Activated naive CD4-positive, alpha-beta T cell treated with anti-CD3 and anti-CD28 coated beads, Interleukin-2, amount 50 U/mL, for 24 hours (primary cell): ENCODE data around the gene TM9SF4.

Experiments used
- H3K27ac Mint-ChIP-seq: one replicate; pipeline ENCODE4 v1.8.0; 2021; ENCODE audit warnings: mild to moderate bottlenecking, mixed read lengths
- H3K27me3 Mint-ChIP-seq: one replicate; pipeline ENCODE4 v1.8.0; 2021; ENCODE audit warnings: mixed read lengths
- H3K36me3 Mint-ChIP-seq: one replicate; pipeline ENCODE4 v1.8.0; 2021; ENCODE audit warnings: mixed read lengths
- H3K4me1 Mint-ChIP-seq: one replicate; pipeline ENCODE4 v1.8.0; 2021; ENCODE audit warnings: mixed read lengths
- H3K4me3 Mint-ChIP-seq: one replicate; pipeline ENCODE4 v1.8.0; 2021; ENCODE audit warnings: mild to moderate bottlenecking, mixed read lengths
- H3K9me3 Mint-ChIP-seq: one replicate; pipeline ENCODE4 v1.8.0; 2021; ENCODE audit warnings: mixed read lengths

TM9SF4 gene

DNA sequence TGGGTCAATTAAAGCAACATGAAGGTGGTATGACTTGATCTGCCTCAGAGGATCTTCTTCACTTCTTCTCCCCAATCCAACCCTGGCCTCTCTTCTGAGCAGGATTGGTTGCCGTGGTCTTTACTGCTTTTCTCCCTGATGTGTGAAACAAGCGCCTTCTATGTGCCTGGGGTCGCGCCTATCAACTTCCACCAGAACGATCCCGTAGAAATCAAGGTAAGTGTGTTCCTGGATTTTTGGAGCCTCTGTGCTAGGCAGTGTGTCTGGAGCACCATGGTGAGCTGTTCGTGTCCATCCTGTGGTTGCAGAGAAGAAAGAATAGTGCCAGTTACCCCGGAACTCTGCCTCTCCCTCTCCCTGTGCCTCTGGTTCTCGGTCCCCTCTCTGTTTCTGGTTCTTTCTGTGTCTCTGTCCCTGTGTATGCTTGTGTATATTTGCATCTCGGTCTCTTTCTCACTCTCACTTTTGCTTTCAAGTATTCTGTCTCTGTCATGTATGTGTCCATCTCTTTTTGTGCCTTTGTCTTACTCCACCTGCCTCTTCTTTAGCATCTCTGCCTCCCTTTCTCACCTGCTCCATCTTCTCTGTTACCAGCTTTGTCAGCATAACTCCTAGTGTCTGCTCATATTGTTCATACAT lies 23.5 kb downstream of the TM9SF4 start:
- H3K4me1 Mint-ChIP-seq = peaks cover 24% of the 10 kb centered on the region
- no peak overlapping the region for H3K4me3 Mint-ChIP-seq
- H3K27ac Mint-ChIP-seq = no peak overlapping the region
- no peaks in the 10 kb centered on the region for H3K9me3 Mint-ChIP-seq
- no peaks in the 10 kb centered on the region for H3K27me3 Mint-ChIP-seq
- peaks cover 4% of the 10 kb centered on the region for H3K36me3 Mint-ChIP-seq

DNA sequence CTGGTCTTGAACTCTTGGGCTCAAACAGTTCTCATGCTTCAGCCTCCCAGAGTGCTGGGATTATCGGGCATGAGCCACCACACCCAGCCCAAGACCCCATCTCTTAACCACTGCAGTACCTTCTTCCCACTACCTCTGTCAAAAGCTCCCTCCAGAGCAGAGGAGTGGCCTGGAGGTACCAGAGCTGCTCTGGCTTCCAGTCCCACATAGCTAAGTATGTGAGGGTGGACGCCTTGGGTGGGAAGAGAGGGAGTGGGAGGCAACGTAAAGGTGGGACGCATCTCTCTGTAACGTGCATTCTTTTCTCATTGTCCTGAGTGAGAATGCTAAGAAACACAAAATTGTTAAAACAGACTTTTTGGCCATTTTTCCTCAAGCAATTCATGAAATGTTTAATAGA lies 24.5 kb downstream of the TM9SF4 start:
- H3K27me3 Mint-ChIP-seq = no peaks in the 10 kb centered on the region
- H3K27ac Mint-ChIP-seq = no peak overlapping the region
- H3K4me3 Mint-ChIP-seq = no peak overlapping the region
- peaks cover 24% of the 10 kb centered on the region for H3K4me1 Mint-ChIP-seq
- peaks cover 6% of the 10 kb centered on the region for H3K36me3 Mint-ChIP-seq
- H3K9me3 Mint-ChIP-seq = no peaks in the 10 kb centered on the region

DNA sequence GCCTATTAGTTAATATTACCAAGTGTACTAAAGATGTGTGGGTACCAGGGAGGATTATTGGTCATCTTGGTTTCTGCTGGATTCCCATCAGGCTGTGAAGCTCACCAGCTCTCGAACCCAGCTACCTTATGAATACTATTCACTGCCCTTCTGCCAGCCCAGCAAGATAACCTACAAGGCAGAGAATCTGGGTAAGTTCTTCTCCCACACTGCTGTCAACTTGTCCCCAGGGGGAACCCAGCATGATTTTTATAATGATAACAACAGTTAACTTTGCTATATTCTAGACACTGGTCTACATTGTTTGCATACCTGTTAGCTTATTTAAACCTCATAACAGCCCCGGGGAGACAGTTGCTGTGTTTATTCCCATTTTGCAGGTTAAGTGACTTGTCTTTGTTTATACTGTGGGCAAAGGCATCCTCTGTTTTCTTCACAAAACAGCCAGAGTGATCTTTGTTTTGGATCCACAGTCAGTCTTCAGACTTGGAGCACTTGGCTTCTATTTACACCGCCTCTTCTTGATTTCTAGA lies 26.5 kb downstream of the TM9SF4 start:
- Mint-ChIP-seq H3K4me1 (peaks cover 13% of the 10 kb centered on the region), H3K9me3 (no peaks in the 10 kb centered on the region), H3K4me3 (no peak overlapping the region), H3K36me3 (peaks cover 15% of the 10 kb centered on the region), H3K27ac (no peak overlapping the region), H3K27me3 (no peaks in the 10 kb centered on the region)

DNA sequence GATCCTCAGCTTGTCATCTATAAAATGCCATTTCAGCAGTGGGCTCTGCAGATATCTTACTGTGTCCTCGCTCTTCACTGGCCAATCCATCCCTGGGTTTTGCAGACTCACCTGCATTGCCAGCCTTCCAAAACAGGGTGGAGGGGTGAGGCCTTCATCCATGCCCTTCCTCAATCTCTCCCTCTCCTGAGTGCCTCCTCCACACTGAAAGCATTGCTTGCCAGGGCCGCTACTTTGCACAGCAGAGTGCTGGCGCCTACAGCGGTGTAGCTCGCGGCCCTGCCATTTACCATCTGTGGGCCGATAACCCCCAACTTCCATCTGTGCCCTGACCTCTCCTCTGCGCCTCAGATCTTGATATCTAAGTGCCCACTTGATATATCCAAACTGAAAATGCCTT lies 29.4 kb downstream of the TM9SF4 start:
- Mint-ChIP-seq H3K27me3 (no peaks in the 10 kb centered on the region), H3K9me3 (no peaks in the 10 kb centered on the region), H3K4me3 (no peak overlapping the region), H3K4me1 (no peaks in the 10 kb centered on the region), H3K27ac (no peak overlapping the region), H3K36me3 (peaks cover 13% of the 10 kb centered on the region)

DNA sequence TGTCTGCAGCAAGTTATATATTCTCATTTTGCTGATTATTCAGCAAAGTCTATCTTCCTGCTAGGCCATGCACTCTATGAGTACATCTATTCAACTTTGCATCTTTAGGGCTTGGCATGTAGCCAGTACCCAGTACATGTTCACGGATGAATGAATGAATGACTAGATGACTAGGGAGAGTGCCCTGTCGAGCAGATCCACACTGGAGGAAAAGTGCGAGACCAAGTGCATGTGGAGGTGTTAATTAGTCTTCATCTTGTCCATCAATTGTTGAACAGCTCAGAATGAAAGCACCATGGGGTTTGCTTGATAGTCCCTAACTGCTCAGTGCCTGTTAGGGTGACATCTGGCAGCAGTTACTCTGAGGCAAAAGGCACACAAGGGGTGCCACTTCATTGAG lies 30.4 kb downstream of the TM9SF4 start:
- peak overlapping the region; percentile 30 for H3K27ac Mint-ChIP-seq
- peaks cover 16% of the 10 kb centered on the region for H3K36me3 Mint-ChIP-seq
- H3K27me3 Mint-ChIP-seq = no peaks in the 10 kb centered on the region
- H3K4me1 Mint-ChIP-seq = no peaks in the 10 kb centered on the region
- no peak overlapping the region for H3K4me3 Mint-ChIP-seq
- H3K9me3 Mint-ChIP-seq = no peaks in the 10 kb centered on the region

DNA sequence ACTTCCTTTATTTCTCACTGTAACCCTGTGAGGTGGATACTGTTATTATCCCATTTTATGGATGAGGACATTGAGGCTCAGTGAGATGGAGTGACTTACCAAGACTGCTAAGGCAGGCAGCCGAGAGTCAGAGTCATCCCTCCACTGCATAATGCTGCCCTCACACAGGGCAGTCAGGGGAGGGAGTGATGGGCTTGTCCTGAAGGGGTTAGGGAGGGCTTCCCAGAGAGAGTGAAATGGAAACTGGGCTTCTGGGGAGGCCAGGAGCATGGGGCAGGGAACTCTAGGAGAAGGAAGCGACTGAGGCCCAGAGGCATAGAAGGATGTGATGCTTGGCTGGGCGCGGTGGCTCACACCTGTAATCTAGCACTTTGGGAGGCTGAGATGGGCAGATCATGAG lies 31.1 kb downstream of the TM9SF4 start:
- no peaks in the 10 kb centered on the region for H3K27me3 Mint-ChIP-seq
- no peaks in the 10 kb centered on the region for H3K9me3 Mint-ChIP-seq
- peaks cover 19% of the 10 kb centered on the region for H3K36me3 Mint-ChIP-seq
- H3K4me1 Mint-ChIP-seq = no peaks in the 10 kb centered on the region
- no peak overlapping the region for H3K27ac Mint-ChIP-seq
- H3K4me3 Mint-ChIP-seq = no peak overlapping the region

DNA sequence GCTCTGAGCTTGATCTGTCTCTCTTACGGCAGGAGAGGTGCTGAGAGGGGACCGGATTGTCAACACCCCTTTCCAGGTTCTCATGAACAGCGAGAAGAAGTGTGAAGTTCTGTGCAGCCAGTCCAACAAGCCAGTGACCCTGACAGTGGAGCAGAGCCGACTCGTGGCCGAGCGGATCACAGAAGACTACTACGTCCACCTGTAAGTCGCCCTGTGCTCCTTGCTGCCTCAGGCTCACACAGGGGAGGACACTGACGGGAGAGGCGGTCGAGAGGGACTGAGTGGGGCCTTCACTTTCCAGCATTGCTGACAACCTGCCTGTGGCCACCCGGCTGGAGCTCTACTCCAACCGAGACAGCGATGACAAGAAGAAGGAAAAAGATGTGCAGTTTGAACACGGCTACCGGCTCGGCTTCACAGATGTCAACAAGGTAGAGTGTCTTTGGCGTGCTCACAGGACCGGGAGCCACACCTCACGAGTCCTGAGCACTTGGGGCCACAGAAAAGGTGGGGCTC lies 32.0 kb downstream of the TM9SF4 start:
- H3K4me3 Mint-ChIP-seq = no peak overlapping the region
- peaks cover 20% of the 10 kb centered on the region for H3K36me3 Mint-ChIP-seq
- H3K4me1 Mint-ChIP-seq = no peaks in the 10 kb centered on the region
- no peaks in the 10 kb centered on the region for H3K27me3 Mint-ChIP-seq
- no peak overlapping the region for H3K27ac Mint-ChIP-seq
- no peaks in the 10 kb centered on the region for H3K9me3 Mint-ChIP-seq

DNA sequence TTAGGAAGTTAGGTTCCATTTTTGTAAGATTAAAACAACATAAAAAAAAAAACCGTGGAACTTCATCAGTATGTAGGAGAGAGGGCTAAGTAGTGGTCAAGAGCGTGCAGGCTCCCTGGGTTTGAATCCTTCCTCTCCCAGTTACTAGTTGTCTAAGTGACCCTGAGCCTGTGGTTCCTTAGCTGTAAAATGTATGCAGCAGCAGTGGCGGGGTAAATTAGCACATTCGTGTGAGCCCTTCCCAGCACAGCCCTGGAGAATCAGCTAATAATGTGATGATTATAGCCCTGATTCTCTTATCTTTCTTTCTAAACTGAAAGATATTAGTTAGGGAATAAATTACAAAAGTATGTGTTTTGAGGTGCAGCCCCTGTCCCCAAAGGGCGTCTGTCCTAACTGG lies 32.6 kb downstream of the TM9SF4 start:
- no peaks in the 10 kb centered on the region for H3K27me3 Mint-ChIP-seq
- no peak overlapping the region for H3K4me3 Mint-ChIP-seq

DNA sequence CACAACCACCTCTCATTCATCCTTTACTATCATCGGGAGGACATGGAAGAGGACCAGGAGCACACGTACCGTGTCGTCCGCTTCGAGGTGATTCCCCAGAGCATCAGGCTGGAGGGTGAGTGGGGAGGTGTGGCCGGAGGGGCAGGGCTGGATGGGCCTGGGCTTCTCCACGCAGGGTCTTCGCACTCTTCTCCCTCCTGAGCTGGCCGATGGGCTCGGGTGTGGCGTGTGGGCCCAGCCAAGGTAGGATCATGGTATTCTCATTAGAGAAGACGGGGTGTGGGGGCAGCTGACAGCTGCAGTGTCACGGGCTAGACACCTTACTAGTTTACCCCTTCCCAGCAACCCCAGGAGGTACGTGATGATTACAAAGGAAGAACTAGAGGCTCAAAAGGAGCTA lies 33.5 kb downstream of the TM9SF4 start:
- Mint-ChIP-seq H3K36me3 (peaks cover 20% of the 10 kb centered on the region), H3K27ac (no peak overlapping the region), H3K4me3 (no peak overlapping the region), H3K4me1 (no peaks in the 10 kb centered on the region), H3K27me3 (no peaks in the 10 kb centered on the region), H3K9me3 (no peaks in the 10 kb centered on the region)

More for the DNA sequence above, 32.6 kb downstream of the TM9SF4 start:
- peaks cover 20% of the 10 kb centered on the region for H3K36me3 Mint-ChIP-seq
- H3K27ac Mint-ChIP-seq = no peak overlapping the region
- H3K4me1 Mint-ChIP-seq = no peaks in the 10 kb centered on the region
- no peaks in the 10 kb centered on the region for H3K9me3 Mint-ChIP-seq

DNA sequence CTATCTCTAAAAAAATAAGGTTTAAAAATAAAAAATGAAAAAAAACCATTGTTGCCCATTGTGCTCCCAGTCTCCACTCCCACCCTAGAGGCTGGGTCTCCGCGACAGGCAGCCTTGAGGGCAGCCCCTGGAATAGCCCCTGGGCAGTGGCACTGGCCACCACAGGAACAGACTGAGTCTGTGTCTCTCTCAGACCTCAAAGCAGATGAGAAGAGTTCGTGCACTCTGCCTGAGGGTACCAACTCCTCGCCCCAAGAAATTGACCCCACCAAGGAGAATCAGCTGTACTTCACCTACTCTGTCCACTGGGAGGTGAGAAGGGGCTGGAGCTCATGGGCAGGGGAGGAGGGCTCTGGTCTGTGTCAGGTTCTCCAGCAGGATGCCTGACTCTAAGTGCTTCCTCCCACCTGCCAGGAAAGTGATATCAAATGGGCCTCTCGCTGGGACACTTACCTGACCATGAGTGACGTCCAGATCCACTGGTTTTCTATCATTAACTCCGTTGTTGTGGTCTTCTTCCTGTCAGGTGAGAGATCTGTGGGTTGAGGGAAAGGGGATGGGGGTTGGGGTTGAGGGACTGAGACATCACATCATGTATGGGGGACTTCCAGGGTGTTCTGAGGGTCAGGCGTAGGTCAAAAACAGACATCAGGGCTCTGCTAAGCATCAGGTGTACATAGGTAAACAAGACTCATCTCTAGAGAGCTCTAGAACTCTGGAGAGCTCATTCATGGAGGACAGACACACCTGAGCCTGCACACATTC lies 35.6 kb downstream of the TM9SF4 start:
- H3K9me3 Mint-ChIP-seq = no peaks in the 10 kb centered on the region
- H3K4me1 Mint-ChIP-seq = no peaks in the 10 kb centered on the region
- H3K27me3 Mint-ChIP-seq = no peaks in the 10 kb centered on the region
- no peak overlapping the region for H3K4me3 Mint-ChIP-seq
- no peak overlapping the region for H3K27ac Mint-ChIP-seq
- H3K36me3 Mint-ChIP-seq = peaks cover 11% of the 10 kb centered on the region

DNA sequence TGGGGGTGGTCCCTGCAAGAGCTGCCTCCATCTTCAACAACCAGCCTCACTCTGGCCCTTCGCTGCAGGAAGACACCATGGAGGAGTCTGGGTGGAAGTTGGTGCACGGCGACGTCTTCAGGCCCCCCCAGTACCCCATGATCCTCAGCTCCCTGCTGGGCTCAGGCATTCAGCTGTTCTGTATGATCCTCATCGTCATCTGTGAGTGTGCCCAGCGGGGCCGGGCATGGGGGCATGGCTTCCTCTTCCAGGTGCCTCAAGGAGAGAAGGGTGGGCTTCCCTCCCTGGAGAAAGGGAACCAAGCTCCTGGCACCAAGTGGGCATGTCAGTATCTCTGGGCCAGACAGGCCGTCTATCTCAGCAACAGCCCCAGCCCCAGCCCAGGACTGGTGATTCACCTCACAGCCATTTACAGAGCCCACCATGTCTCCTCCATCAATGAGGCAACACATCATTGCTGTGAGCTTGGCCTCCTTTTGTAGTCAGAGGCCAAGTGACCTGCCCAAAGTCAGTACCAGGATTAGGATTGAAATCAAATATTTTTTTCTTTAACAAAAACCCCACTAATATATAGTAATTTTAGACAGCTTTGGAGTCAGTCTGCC lies 40.2 kb downstream of the TM9SF4 start:
- no peak overlapping the region for H3K4me3 Mint-ChIP-seq
- H3K27me3 Mint-ChIP-seq = no peaks in the 10 kb centered on the region
- no peaks in the 10 kb centered on the region for H3K4me1 Mint-ChIP-seq
- H3K27ac Mint-ChIP-seq = no peak overlapping the region
- no peaks in the 10 kb centered on the region for H3K9me3 Mint-ChIP-seq
- peaks cover 13% of the 10 kb centered on the region for H3K36me3 Mint-ChIP-seq

DNA sequence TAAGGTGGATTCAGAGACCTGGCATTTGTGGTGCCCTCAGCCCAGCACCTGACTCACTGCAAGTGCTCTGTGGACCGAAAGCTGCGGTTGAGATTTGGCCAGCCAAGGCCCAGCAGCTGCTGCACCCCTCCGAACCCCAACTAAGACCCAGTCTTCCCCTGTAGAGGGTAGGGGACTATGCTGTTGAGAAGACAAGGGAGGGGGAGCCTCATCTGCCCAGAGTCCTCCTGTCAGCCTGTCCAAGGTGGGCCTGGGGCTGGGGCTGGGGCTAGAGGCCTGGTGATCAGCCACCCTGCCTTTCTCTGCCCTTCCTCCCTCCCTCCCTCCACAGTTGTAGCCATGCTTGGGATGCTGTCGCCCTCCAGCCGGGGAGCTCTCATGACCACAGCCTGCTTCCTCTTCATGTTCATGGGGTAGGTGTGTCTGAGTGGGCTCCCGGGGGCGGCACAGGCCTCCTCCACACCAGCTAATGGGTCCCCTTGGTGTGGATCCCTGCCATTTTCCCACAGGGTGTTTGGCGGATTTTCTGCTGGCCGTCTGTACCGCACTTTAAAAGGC lies 40.9 kb downstream of the TM9SF4 start:
- Mint-ChIP-seq H3K27ac (no peak overlapping the region), H3K9me3 (no peaks in the 10 kb centered on the region), H3K4me3 (no peak overlapping the region), H3K36me3 (peaks cover 15% of the 10 kb centered on the region), H3K4me1 (peaks cover 3% of the 10 kb centered on the region), H3K27me3 (no peaks in the 10 kb centered on the region)

DNA sequence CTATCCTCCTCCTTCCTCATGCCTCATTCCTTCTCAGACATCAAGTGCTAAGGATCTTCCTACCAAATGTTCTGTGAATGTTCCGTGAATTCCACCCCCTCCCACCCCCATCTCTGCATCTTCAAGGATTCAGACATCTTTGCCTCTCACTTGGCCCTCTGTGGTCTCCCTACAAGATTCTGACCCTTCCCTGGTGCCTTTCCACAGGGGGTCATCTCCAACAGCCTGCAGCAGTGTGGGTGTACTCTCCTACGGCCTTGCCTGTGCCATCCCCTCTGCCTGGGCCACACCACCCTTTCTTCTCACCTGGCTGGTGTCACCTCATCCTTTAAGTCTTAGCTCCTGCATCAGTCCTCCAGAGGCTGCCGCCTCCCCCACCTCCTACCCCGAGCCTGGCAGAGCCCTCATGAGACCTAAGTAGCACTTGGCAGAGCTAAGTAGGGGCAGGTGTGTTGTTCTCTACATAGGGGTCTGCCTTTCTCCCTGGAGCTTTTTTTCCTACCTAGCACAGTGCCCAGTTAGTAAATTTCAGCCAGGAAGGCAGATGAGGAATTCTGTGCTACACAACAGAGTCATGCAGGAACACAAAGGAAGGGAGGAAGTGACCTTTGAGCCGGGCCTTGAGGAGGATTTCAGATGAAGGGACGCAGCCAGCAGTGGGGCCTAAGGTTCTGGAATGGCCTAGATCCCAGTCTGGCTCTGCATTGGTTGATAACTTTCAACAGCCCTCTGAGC lies 43.1 kb downstream of the TM9SF4 start:
- no peaks in the 10 kb centered on the region for H3K9me3 Mint-ChIP-seq
- peaks cover 16% of the 10 kb centered on the region for H3K36me3 Mint-ChIP-seq
- H3K4me1 Mint-ChIP-seq = peaks cover 3% of the 10 kb centered on the region
- H3K27ac Mint-ChIP-seq = peak overlapping the region; percentile 57
- no peak overlapping the region for H3K4me3 Mint-ChIP-seq
- H3K27me3 Mint-ChIP-seq = no peaks in the 10 kb centered on the region

DNA sequence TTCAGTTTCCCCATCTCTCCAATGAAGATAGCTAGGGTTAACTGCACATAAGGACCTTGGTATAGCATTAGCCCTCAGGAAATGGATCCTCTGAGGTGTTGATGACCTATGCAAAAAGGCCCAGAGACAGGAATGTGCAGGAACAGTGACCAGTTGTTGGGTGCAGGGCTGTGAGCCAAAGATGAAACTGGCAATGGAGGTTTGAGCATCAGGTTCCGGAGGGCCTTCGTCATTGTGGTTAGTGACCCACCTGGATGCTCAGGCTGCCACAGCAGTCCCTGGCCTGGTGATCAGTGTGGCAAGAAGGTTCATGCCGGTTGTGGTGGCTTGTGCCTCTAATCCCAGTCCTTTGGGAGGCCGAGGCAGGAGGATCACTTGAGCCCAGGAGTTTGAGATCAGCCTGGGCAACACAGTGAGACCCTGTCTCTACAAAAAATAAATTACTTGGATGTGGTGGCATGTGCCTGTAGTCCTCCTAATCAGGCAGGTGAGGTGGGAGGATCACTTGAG lies 43.7 kb downstream of the TM9SF4 start:
- H3K4me1 Mint-ChIP-seq = peaks cover 3% of the 10 kb centered on the region
- H3K9me3 Mint-ChIP-seq = no peaks in the 10 kb centered on the region
- no peaks in the 10 kb centered on the region for H3K27me3 Mint-ChIP-seq
- peaks cover 16% of the 10 kb centered on the region for H3K36me3 Mint-ChIP-seq
- H3K27ac Mint-ChIP-seq = no peak overlapping the region
- H3K4me3 Mint-ChIP-seq = no peak overlapping the region

DNA sequence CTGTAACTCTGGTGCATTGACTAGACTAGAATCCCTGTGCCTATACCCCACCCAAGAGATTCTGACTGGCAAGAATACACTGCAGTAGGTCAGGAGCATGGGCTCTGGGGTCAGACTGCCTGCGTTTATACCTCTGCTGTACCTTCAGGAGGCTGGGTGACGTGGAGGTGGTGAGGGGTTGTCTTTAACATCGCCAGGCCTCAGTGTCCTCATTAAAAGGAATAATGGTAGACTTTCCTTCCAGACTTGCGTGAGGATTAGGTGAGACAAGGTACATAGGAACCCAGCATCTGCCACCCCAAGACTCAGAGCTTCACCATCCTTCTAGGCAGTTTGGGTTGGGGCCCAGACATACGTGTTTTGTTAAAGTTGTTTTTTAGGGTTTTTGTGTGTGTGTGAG lies 44.3 kb downstream of the TM9SF4 start:
- Mint-ChIP-seq H3K4me1 (peaks cover 3% of the 10 kb centered on the region), H3K9me3 (no peaks in the 10 kb centered on the region), H3K4me3 (no peak overlapping the region), H3K27ac (no peak overlapping the region), H3K27me3 (no peaks in the 10 kb centered on the region), H3K36me3 (peaks cover 16% of the 10 kb centered on the region)
